ENCODE results near the gene NFYC.

Gene NFYC

GRCh38 chr1:40802078-40802741 lies 110.7 kb downstream of the NFYC start:
- no peak for TF ChIP-seq CTCF (conservative IDR thresholded peaks at IDR 0.05)
- no peak overlapping the region for H3K27ac ChIP-seq

GRCh38 chr1:40802742-40803113 lies 111.2 kb downstream of the NFYC start:
- TF ChIP-seq CTCF (conservative IDR thresholded peaks at IDR 0.05): no peak
- H3K27ac ChIP-seq: no peak overlapping the region

- no peak for TF ChIP-seq CTCF (conservative IDR thresholded peaks at IDR 0.05)
- H3K27ac ChIP-seq: no peak overlapping the region
These were observed 111.9 kb downstream of the NFYC start for GRCh38 chr1:40803447-40803846.

- H3K27ac ChIP-seq: no peak overlapping the region
- TF ChIP-seq CTCF (conservative IDR thresholded peaks at IDR 0.05): no peak
These were observed 112.4 kb downstream of the NFYC start for GRCh38 chr1:40803902-40804301.

- no peak for TF ChIP-seq CTCF (conservative IDR thresholded peaks at IDR 0.05)
These were observed 114.7 kb downstream of the NFYC start for GRCh38 chr1:40806240-40806639.

GRCh38 chr1:40806731-40807695 lies 115.5 kb downstream of the NFYC start:
- no peak for TF ChIP-seq CTCF (conservative IDR thresholded peaks at IDR 0.05)
- no peak overlapping the region for H3K27ac ChIP-seq

More at GRCh38 chr1:40806240-40806639, 114.7 kb downstream of the NFYC start:
- no peak overlapping the region for H3K27ac ChIP-seq

- no peak for TF ChIP-seq CTCF (conservative IDR thresholded peaks at IDR 0.05)
These were observed 116.5 kb downstream of the NFYC start for GRCh38 chr1:40808002-40808401.

More at GRCh38 chr1:40808002-40808401, 116.5 kb downstream of the NFYC start:
- H3K27ac ChIP-seq: no peak overlapping the region
